HPDE6-E6E7 (cell line): ENCODE results near the gene RBMS1.
A peak's percentile ranks its signal among the peaks of the same experiment; 100 is the strongest.

ENCODE experiments used
- DNase-seq: peaks from one replicate; pipeline ENCODE4 v3.0.0; 2011; ENCODE audit warnings: missing footprints; ENCODE audit errors: extremely low spot score

RBMS1 gene

GRCh38 chr2:160332318-160332717 lies 161.3 kb downstream of the RBMS1 start:
- DNase-seq: no peak

- DNase-seq: no peak
Measured at GRCh38 chr2:160331258-160332025, 162.2 kb downstream of the RBMS1 start.

GRCh38 chr2:160328811-160329527 lies 164.6 kb downstream of the RBMS1 start:
- DNase-seq: no peak

GRCh38 chr2:160326786-160327185 lies 166.8 kb downstream of the RBMS1 start:
- DNase-seq: no peak

- DNase-seq: no peak
Measured at GRCh38 chr2:160325418-160325817, 168.2 kb downstream of the RBMS1 start.

GRCh38 chr2:160324917-160325316 lies 168.7 kb downstream of the RBMS1 start:
- no peak for DNase-seq

GRCh38 chr2:160324161-160324800 lies 169.3 kb downstream of the RBMS1 start:
- DNase-seq: no peak

- no peak for DNase-seq
Measured at GRCh38 chr2:160322320-160322719, 171.3 kb downstream of the RBMS1 start.

GRCh38 chr2:160321006-160321405 lies 172.6 kb downstream of the RBMS1 start:
- DNase-seq: no peak

GRCh38 chr2:160319700-160320099 lies 173.9 kb downstream of the RBMS1 start:
- no peak for DNase-seq

GRCh38 chr2:160318218-160318617 lies 175.4 kb downstream of the RBMS1 start:
- no peak for DNase-seq

GRCh38 chr2:160317181-160318099 lies 176.2 kb downstream of the RBMS1 start:
- DNase-seq: no peak

- DNase-seq: no peak
Measured at GRCh38 chr2:160315337-160315736, 178.3 kb downstream of the RBMS1 start.

- DNase-seq: no peak
Measured at GRCh38 chr2:160310118-160310828, 183.3 kb downstream of the RBMS1 start.

- DNase-seq: no peak
Measured at GRCh38 chr2:160309585-160309984, 184.0 kb downstream of the RBMS1 start.

- DNase-seq: peak; percentile 59
Measured at GRCh38 chr2:160308915-160309314, 184.7 kb downstream of the RBMS1 start.

GRCh38 chr2:160308476-160308875 lies 185.1 kb downstream of the RBMS1 start:
- no peak for DNase-seq

- no peak for DNase-seq
Measured at GRCh38 chr2:160306985-160307384, 186.6 kb downstream of the RBMS1 start.

GRCh38 chr2:160305081-160305750 lies 188.4 kb downstream of the RBMS1 start:
- no peak for DNase-seq

GRCh38 chr2:160303527-160303926 lies 190.1 kb downstream of the RBMS1 start:
- no peak for DNase-seq
